Ascending aorta (tissue), 2 donors: ENCODE measurements around the gene RBM20. TPM values are rescaled to one million over a fixed set of nuclear protein-coding genes. Genes with fewer than 3 reads are reported as not detected.

Experiments used
- DNase-seq, 2 donors: peaks; one replicate each; pipeline ENCODE4 v3.0.0-alpha.2; 2019; ENCODE audit warnings: low spot score in 2 of 2
- H3K27ac ChIP-seq, 2 donors: fragments of 200-600 bp; sonication (generic); one replicate each; pipeline ENCODE4 v1.5.1; 2016 to 2017; ENCODE audit warnings: mild to moderate bottlenecking in 1 of 2
- H3K27me3 ChIP-seq: fragments of 200-600 bp; sonication (generic); one replicate; pipeline ENCODE4 v1.5.1; 2017
- H3K36me3 ChIP-seq, 2 donors: fragments of 200-600 bp; sonication (generic); one replicate each; pipeline ENCODE4 v1.5.1; 2016
- H3K4me1 ChIP-seq, 2 donors: fragments of 200-600 bp; sonication (generic); one replicate each; pipeline ENCODE4 v1.5.1; 2016 to 2017; ENCODE audit warnings: mild to moderate bottlenecking in 1 of 2
- H3K4me3 ChIP-seq, 2 donors: fragments of 200-600 bp; sonication (generic); one replicate each; pipeline ENCODE4 v1.5.1; 2016 to 2017; ENCODE audit warnings: mild to moderate bottlenecking in 1 of 2
- H3K9me3 ChIP-seq, 2 donors: fragments of 200-600 bp; sonication (generic); one replicate each; pipeline ENCODE4 v1.5.1; 2016
- intact Hi-C: fragments of 100-400 bp; cut with DNase I; formaldehyde crosslinking; loops from one replicate; pipeline ENCODE4 v1.15.1; 2023
- total RNA-seq: library from RNA; depleted of rRNA; stranded (reverse); fragments of >200 nt; gene quantifications from one replicate; pipeline ENCODE4 v1.1.0, GENCODE V29; 2016
- TF ChIP-seq, protein P1 (sequence below), 3 experiments: fragments of 200-600 bp in 2 of 3; fragments of 450-650 bp in 1 of 3; sonication (generic) in 2 of 3; IDR thresholded peaks; one replicate each; pipeline ENCODE4 v1.5.1; 2016 to 2019; ENCODE audit warnings: antibody characterized with exemption in 3 of 3, mild to moderate bottlenecking in 1 of 3, moderate library complexity in 1 of 3

The RBM20 gene
- total RNA-seq, 1 donor from 2014 or later: 4.8 TPM

DNA sequence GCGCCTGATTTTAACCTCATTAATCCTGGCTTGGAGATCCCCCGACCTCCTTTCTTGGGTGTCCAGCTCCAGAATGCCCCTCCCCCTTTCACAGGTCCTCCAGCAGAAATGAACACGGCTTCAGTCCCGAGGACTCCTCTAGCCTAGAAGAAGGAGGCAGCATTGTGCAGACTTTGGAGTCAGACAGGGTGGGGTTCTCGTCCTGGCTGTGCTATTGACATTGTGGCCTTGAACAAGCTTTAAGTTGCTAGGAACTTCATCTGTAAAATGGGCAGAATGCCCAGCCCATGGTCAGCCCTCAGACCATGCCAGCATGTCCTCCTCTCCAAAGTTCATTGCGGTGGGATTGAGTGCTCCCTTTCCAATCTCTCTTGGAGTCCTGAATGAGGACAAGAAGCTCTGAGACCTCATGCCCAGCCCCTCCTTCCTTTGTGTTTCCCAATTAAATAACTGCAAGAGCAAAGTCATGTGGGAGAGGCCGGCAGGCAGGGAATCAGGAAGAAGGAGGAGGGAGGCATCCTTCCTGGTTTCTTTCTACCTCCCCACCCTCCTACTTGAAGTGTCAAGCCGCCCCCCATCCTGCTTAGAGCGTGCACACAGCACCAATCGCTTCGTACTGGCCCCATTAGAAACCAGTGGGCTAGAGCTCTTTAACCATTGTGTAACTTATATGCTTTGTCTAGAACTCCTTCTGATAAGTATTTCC is 86.4 kb downstream of the RBM20 start:
- H3K9me3 ChIP-seq: no peaks in the 10 kb centered on the region
- no peak overlapping the region for H3K4me3 ChIP-seq
- no peaks in the 10 kb centered on the region for H3K36me3 ChIP-seq
- intact Hi-C loops: loop anchor here (5.0 kb wide), 2 partner anchors 43 to 118 kb away; no protein-coding TSS in a partner anchor
- no peaks in the 10 kb centered on the region for H3K27me3 ChIP-seq
- TF ChIP-seq, protein P1, sequence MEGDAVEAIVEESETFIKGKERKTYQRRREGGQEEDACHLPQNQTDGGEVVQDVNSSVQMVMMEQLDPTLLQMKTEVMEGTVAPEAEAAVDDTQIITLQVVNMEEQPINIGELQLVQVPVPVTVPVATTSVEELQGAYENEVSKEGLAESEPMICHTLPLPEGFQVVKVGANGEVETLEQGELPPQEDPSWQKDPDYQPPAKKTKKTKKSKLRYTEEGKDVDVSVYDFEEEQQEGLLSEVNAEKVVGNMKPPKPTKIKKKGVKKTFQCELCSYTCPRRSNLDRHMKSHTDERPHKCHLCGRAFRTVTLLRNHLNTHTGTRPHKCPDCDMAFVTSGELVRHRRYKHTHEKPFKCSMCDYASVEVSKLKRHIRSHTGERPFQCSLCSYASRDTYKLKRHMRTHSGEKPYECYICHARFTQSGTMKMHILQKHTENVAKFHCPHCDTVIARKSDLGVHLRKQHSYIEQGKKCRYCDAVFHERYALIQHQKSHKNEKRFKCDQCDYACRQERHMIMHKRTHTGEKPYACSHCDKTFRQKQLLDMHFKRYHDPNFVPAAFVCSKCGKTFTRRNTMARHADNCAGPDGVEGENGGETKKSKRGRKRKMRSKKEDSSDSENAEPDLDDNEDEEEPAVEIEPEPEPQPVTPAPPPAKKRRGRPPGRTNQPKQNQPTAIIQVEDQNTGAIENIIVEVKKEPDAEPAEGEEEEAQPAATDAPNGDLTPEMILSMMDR (IDR thresholded peaks at IDR 0.05): no peak
- H3K27ac ChIP-seq: peak overlapping the region in 1 of 2 donors; percentile 27
- peaks cover 0 to 6% of the 10 kb centered on the region in 2 donors for H3K4me1 ChIP-seq
- peak in 1 of 2 donors; percentile 33 for DNase-seq

DNA sequence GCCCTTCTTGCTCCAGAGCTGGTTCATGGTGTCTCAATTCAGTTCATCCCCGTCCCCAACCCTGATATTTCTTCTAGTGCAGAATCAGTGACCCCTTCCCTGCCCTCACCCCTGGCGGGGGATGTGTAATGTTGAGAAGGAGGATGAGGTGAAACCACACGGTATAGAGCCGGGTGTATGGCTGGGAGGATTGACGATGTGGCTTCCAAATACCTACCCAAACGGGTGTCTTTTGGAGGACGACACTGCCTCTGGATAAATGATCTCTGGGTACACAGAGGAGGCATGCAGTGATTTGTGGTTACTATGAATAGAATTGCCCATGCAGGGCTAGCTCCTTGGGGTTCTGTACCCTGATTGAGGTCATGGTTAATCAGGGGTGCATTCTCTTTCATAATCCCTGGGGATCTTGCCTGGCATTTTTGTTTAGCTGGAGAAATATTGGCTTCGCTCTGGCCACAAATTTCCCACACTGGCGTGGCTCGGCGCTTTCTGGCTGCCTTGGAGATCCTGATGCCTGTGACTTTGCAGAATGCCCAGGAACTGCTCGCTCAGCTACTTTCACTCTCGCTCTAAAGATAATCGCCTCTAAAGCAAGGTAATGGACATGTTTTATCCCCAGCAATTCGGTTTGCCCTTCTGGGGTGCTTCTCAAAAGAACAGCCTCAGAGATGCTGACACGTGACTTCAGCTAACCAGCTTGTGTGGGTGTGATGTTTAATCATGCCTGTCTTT is 89.2 kb downstream of the RBM20 start:
- H3K9me3 ChIP-seq: no peaks in the 10 kb centered on the region
- peak overlapping the region; percentile 51 to 56 for H3K4me3 ChIP-seq
- H3K27ac ChIP-seq: peak overlapping the region; percentile 40 to 55
- TF ChIP-seq, protein P1 (IDR thresholded peaks at IDR 0.05): no peak
- H3K27me3 ChIP-seq: no peaks in the 10 kb centered on the region
- peak in 1 of 2 donors; percentile 62 for DNase-seq
- peaks cover 0 to 9% of the 10 kb centered on the region in 2 donors for H3K4me1 ChIP-seq
- intact Hi-C loops: loop anchor here (5.0 kb wide), 2 partner anchors 46 to 121 kb away; no protein-coding TSS in a partner anchor
- H3K36me3 ChIP-seq: no peaks in the 10 kb centered on the region

DNA sequence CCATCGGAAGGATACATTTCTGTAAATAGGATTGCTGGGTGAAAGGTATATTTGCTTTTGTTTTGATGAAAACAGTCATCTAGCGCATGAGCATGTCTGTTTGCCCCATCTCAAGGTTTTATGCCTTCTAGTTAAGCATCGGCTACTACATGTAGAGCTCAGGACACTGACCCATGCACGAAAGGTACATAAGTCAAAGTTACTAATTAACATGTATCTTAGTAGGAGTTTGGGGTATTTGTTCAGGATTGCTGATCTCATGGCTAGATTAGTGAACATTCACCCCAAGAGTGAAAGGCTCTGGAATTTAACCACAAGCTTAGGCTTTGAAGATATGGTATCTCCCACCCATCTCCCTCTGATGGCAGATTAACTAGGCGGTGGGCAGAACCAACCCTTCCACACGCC is 91.5 kb downstream of the RBM20 start:
- TF ChIP-seq, protein P1 (IDR thresholded peaks at IDR 0.05): no peak
- intact Hi-C loops: no loop called here
- no peak overlapping the region for H3K27ac ChIP-seq

DNA sequence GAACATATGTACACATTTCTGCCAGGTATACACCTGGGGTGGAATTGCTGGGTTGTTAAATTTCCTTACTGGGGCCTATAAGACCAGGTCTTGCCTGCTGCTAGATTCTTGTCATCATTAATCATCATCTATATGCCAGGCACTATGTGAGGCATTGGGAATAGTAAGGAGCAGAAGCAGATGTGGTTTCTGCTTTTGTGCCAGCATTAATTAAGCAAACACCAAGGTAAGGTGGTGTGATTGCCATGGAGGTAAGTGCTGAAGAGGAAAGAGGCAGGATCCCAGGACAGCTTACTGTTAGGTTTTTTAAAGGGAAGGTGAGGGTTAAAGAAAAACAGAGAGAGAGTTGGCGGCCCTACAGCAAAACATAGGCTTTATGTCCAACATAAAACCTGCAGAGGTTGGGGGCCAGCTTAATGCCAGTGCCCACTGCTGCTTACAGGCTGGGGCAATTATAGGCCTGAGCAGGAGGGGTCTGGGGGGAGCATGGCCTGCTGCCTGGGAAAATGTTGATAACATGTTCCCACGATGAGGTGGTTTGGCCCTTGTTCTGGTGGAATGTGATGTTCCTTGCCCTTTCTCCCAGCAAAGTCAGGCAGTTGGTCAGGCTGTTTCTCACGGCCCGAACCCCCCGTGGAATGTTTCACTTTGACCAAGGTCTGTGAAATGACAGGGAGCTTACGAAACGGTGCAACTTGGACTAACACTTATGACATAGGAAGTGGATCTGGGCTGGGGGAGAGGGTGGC is 93.9 kb downstream of the RBM20 start:
- peaks cover 0 to 17% of the 10 kb centered on the region in 2 donors for H3K4me1 ChIP-seq
- H3K27ac ChIP-seq: peak overlapping the region in 1 of 2 donors; percentile 52
- H3K27me3 ChIP-seq: no peaks in the 10 kb centered on the region
- DNase-seq: no peak
- H3K4me3 ChIP-seq: peak overlapping the region; percentile 20 to 36
- TF ChIP-seq, protein P1 (IDR thresholded peaks at IDR 0.05): no peak
- intact Hi-C loops: no loop called here
- no peaks in the 10 kb centered on the region for H3K9me3 ChIP-seq
- no peaks in the 10 kb centered on the region for H3K36me3 ChIP-seq

More for the DNA sequence above, 91.5 kb downstream of the RBM20 start:
- no peak overlapping the region for H3K4me3 ChIP-seq
- DNase-seq: no peak
- H3K36me3 ChIP-seq: no peaks in the 10 kb centered on the region
- H3K27me3 ChIP-seq: no peaks in the 10 kb centered on the region
- peaks cover 0 to 17% of the 10 kb centered on the region in 2 donors for H3K4me1 ChIP-seq
- no peaks in the 10 kb centered on the region for H3K9me3 ChIP-seq

DNA sequence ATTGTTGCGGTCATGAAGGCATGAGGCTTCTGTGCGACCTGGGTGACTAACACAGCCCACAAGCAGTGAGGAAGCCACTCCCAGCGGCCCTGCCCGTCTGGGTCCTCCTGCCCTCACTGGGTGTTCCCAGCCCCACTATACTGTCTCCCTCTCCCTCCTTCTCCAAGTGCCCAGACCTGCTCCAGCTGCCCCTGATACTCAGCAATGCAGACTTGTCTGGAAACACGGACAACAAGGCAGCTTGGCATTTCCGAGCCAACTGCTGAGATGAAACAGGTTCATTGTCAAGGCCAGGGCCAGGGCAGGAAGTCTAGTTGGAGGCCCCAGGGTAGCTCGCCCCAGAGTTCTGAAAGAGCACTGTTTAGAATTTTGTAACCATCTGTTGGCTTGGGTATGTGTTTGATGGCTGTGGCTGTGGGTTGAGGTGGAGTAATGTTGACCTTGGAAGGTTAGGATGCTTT is 95.7 kb downstream of the RBM20 start:
- Histone ChIP-seq H3K36me3 (no peaks in the 10 kb centered on the region), H3K4me1 (peaks cover 0 to 14% of the 10 kb centered on the region in 2 donors), H3K4me3 (no peak overlapping the region), H3K27ac (no peak overlapping the region), H3K9me3 (no peaks in the 10 kb centered on the region), H3K27me3 (no peaks in the 10 kb centered on the region)
- TF ChIP-seq, protein P1 (IDR thresholded peaks at IDR 0.05): no peak
- intact Hi-C loops: no loop called here
- DNase-seq: no peak
